ENCODE measurements around the gene TGIF1.

TGIF1 gene

DNA sequence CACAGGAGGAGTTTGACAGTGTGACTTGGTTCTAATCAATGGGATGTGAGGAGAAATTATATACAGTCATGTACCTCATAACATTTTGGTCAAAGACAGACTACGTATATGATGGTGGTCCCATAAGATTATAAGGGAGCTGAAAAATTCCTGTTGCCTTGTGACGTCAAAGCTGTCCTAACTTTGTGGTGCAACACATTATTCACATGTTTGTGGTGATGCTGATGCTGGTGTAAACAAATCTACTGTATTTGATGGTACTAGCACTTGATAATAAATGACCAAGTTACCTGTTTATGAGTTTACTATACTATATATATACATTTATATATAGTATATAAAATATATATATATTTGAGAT, 29.1 kb upstream of the TGIF1 start:
- TF ChIP-seq, protein P1, sequence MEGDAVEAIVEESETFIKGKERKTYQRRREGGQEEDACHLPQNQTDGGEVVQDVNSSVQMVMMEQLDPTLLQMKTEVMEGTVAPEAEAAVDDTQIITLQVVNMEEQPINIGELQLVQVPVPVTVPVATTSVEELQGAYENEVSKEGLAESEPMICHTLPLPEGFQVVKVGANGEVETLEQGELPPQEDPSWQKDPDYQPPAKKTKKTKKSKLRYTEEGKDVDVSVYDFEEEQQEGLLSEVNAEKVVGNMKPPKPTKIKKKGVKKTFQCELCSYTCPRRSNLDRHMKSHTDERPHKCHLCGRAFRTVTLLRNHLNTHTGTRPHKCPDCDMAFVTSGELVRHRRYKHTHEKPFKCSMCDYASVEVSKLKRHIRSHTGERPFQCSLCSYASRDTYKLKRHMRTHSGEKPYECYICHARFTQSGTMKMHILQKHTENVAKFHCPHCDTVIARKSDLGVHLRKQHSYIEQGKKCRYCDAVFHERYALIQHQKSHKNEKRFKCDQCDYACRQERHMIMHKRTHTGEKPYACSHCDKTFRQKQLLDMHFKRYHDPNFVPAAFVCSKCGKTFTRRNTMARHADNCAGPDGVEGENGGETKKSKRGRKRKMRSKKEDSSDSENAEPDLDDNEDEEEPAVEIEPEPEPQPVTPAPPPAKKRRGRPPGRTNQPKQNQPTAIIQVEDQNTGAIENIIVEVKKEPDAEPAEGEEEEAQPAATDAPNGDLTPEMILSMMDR (IDR thresholded peaks at IDR 0.05; ENCODE audit: insufficient read depth, low read depth, low read length, missing control alignments): no peak
- no peak overlapping the region for H3K4me3 ChIP-seq (ENCODE audit: low read length)
- no peak for DNase-seq (ENCODE audit: low read depth)

DNA sequence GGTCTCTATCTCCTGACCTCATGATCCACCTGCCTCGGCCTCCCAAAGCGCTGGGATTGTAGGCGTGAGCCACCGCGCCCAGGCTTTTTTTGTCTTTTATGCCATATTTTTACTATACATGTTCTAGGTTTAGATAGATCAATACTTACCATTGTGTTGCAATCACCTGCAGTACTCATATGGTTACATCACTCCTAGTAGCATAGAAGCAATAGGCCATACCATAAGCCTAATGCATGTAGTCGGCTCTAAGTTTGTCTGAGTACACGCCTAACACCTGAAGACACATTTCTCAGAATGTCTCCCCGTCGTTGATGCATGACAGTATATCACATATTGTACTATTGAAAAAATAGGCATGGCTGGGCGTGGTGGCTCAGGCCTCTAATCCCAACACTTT, 27.1 kb upstream of the TGIF1 start:
- DNase-seq (ENCODE audit: low read depth): peak; percentile 46
- TF ChIP-seq, protein P1 (IDR thresholded peaks at IDR 0.05; ENCODE audit: insufficient read depth, low read depth, low read length, missing control alignments): no peak
- H3K4me3 ChIP-seq (ENCODE audit: low read length): no peak overlapping the region

DNA sequence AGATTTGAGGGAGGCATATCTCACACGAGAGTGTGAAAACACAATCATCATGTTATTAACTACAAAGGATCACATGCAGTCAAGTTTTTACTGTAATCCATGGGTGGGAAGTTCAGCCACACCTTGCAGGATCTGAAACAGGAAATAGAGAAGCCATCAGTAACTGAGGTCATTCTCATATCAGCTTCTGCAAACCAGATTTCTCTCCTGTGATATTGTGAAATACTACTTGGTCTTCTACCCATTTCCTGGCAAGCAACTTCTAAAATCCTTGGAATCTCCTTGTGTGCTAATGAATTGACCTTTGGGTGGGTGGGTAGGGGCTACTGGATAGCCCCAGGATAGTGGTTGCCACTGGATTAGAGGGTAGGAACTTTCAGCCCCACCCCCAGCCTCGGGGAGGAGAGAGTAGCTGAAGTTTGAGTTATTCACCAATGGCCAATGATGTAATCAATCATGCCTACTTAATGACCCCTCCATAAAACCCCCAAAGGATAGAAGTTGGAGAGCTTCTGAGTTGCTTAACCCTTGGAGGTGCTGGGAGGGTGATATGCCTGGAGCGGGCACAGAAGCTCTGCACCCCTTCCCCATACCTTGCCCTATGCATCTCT, 25.6 kb upstream of the TGIF1 start:
- peak; percentile 43 for DNase-seq (ENCODE audit: low read depth)
- TF ChIP-seq, protein P1 (IDR thresholded peaks at IDR 0.05; ENCODE audit: insufficient read depth, low read depth, low read length, missing control alignments): no peak
- H3K4me3 ChIP-seq (ENCODE audit: low read length): no peak overlapping the region

DNA sequence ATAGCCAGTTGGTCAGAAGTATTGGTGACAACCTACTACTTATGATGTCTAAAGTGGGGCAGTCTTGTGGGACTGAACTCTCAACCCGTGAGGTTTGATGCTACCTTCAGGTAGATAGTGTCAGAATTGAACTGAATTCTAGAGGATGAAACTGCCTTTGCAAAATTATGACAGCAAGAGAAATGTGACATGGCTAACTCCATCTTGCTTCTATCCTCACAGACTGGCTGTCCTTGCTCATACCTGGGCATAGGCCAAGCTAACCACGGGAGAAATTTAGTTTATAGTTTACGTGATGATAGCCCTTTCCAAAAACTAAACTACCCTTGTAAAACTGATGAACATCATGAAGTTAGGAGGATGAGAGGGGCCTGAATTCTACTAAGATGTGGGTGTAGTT, 24.9 kb upstream of the TGIF1 start:
- H3K4me3 ChIP-seq (ENCODE audit: low read length): no peak overlapping the region
- TF ChIP-seq, protein P1 (IDR thresholded peaks at IDR 0.05; ENCODE audit: insufficient read depth, low read depth, low read length, missing control alignments): no peak
- DNase-seq (ENCODE audit: low read depth): no peak

DNA sequence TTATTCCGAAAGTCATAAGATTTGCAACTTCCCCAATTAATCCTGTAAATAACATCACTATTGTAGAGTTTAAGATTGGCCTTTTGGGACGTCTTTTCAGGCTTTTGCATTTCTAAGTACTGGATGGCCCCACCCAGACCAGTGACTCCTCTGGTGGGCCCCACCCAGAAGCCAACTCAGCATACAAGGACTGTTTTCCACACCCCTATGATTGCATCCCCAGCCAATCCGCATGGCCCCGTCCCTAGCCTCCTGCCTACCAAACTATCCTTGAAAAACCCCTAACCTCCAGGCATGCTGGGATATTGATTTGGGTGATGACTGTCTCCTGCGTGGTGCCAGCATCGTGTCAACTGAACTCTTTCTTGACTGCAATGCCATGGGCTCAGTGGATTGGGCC, 24.5 kb upstream of the TGIF1 start:
- no peak overlapping the region for H3K4me3 ChIP-seq (ENCODE audit: low read length)
- TF ChIP-seq, protein P1 (IDR thresholded peaks at IDR 0.05; ENCODE audit: insufficient read depth, low read depth, low read length, missing control alignments): no peak
- peak; percentile 8 for DNase-seq (ENCODE audit: low read depth)

DNA sequence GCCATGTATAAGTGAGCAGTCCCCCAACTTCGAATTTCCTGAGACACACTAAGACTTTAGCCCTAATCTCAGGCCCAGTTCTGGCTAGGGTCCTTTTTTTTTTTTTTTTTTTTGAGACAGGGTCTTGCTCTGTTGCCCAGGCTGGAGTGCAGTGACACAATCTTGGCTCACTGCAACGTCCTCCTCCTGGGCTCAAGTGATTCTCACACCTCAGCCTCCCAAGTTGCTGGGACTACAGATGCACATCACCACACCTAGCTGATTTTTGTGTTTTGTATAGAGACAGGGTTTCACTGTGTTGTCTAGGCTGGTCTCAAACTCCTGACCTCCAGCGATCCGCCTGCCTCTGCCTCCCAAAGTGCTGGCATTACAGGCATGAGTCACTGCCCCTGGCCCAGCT, 23.9 kb upstream of the TGIF1 start:
- DNase-seq (ENCODE audit: low read depth): no peak
- H3K4me3 ChIP-seq (ENCODE audit: low read length): no peak overlapping the region
- TF ChIP-seq, protein P1 (IDR thresholded peaks at IDR 0.05; ENCODE audit: insufficient read depth, low read depth, low read length, missing control alignments): no peak

DNA sequence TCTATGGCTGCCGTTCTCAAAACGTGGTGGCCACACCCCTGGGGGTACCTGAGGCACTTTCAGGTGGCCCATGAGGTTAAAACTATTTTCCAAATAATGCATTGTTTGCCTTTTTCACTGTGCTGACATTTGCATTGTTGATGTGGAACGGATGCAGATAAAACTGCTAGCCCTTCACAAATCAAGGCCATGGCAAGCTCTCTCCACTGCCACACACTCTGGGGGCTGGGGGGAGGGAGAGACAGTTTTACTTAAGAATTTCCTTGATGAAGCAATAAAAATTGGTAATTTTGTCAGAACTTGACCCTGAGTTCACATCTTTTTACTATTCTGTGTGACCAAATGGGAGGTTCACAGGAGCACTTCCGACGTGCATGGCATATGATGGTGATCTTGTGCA, 22.0 kb upstream of the TGIF1 start:
- H3K4me3 ChIP-seq (ENCODE audit: low read length): no peak overlapping the region
- no peak for DNase-seq (ENCODE audit: low read depth)
- TF ChIP-seq, protein P1 (IDR thresholded peaks at IDR 0.05; ENCODE audit: insufficient read depth, low read depth, low read length, missing control alignments): no peak
